ENCODE data around the gene PADI4.

PADI4 gene

GRCh38 chr1:17351598-17352324 is 43.8 kb downstream of the PADI4 start:
- DNase-seq: no peak

GRCh38 chr1:17352419-17352909 is 44.5 kb downstream of the PADI4 start:
- DNase-seq: no peak

- DNase-seq: no peak
These were observed 47.9 kb downstream of the PADI4 start for GRCh38 chr1:17355898-17356297.

- no peak for DNase-seq
These were observed 48.5 kb downstream of the PADI4 start for GRCh38 chr1:17356387-17357026.

GRCh38 chr1:17358557-17358956 is 50.6 kb downstream of the PADI4 start:
- DNase-seq: no peak

GRCh38 chr1:17359031-17359430 is 51.0 kb downstream of the PADI4 start:
- no peak for DNase-seq

- no peak for DNase-seq
These were observed 51.8 kb downstream of the PADI4 start for GRCh38 chr1:17359808-17360207.

GRCh38 chr1:17360272-17360956 is 52.4 kb downstream of the PADI4 start:
- DNase-seq: no peak

- DNase-seq: no peak
These were observed 53.7 kb downstream of the PADI4 start for GRCh38 chr1:17361687-17362086.

GRCh38 chr1:17363351-17363750 is 55.4 kb downstream of the PADI4 start:
- DNase-seq: no peak

- no peak for DNase-seq
These were observed 55.8 kb downstream of the PADI4 start for GRCh38 chr1:17363771-17364170.

- DNase-seq: no peak
These were observed 57.3 kb downstream of the PADI4 start for GRCh38 chr1:17365293-17365692.

GRCh38 chr1:17369466-17369865 is 61.5 kb downstream of the PADI4 start:
- no peak for DNase-seq

- DNase-seq: no peak
These were observed 62.6 kb downstream of the PADI4 start for GRCh38 chr1:17370618-17371017.

- DNase-seq: no peak
These were observed 63.9 kb downstream of the PADI4 start, which contains the start of gene PADI6 for GRCh38 chr1:17371896-17372295. PADI6 (plus strand) TSS chr1:17372196; CDS start chr1:17372246, 50 bp downstream.

- DNase-seq: no peak
These were observed 65.0 kb downstream of the PADI4 start for GRCh38 chr1:17372955-17373354.

- no peak for DNase-seq
These were observed 67.7 kb downstream of the PADI4 start for GRCh38 chr1:17375651-17376050.

- DNase-seq: no peak
These were observed 69.4 kb downstream of the PADI4 start for GRCh38 chr1:17377325-17377953.

- no peak for DNase-seq
These were observed 73.2 kb downstream of the PADI4 start for GRCh38 chr1:17381161-17381560.

- DNase-seq: no peak
These were observed 84.3 kb downstream of the PADI4 start for GRCh38 chr1:17392199-17392740.

GRCh38 chr1:17393230-17393629 is 85.2 kb downstream of the PADI4 start:
- DNase-seq: peak in 1 of 5 experiments; percentile 14

GRCh38 chr1:17397910-17398695 is 90.1 kb downstream of the PADI4 start:
- DNase-seq: no peak
